ENCODE results near the gene PPP1R3F. TPM values are rescaled to one million over a fixed set of nuclear protein-coding genes. Genes with fewer than 3 reads are reported as not detected.

The PPP1R3F gene
- total RNA-seq, 1 donor from 2014 or later: 1.8 TPM

DNA sequence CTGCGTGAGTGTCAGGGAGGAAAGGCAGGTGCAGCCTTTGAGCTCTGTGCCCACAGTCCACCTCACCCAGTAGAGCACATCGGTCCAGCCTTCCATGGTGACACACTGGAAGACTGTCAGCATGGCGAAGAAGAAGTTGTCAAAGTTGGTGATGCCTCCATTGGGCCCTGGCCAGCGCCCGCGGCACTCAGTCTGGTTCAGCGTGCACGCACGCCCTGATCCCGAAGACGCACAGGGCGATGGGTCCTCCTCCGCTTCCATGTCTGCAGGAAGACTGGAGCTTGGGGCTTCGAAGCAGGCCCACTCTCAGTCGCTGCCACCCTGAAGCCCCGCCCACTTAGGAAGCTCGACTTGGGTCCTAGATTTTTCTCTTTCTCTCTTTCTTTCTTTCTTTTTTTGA is 41.4 kb upstream of the PPP1R3F start:
- H3K27me3 ChIP-seq (ENCODE audit: control insufficient read depth, insufficient read depth, low read length): no peaks in the 10 kb centered on the region
- TF ChIP-seq, protein P1, sequence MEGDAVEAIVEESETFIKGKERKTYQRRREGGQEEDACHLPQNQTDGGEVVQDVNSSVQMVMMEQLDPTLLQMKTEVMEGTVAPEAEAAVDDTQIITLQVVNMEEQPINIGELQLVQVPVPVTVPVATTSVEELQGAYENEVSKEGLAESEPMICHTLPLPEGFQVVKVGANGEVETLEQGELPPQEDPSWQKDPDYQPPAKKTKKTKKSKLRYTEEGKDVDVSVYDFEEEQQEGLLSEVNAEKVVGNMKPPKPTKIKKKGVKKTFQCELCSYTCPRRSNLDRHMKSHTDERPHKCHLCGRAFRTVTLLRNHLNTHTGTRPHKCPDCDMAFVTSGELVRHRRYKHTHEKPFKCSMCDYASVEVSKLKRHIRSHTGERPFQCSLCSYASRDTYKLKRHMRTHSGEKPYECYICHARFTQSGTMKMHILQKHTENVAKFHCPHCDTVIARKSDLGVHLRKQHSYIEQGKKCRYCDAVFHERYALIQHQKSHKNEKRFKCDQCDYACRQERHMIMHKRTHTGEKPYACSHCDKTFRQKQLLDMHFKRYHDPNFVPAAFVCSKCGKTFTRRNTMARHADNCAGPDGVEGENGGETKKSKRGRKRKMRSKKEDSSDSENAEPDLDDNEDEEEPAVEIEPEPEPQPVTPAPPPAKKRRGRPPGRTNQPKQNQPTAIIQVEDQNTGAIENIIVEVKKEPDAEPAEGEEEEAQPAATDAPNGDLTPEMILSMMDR (IDR thresholded peaks at IDR 0.05; ENCODE audit: insufficient read depth, low read length, severe bottlenecking): no peak
- no peak for FAIRE-seq
- no peak for DNase-seq (ENCODE audit: low read depth)
- no peaks in the 10 kb centered on the region for H3K36me3 ChIP-seq (ENCODE audit: control insufficient read depth, insufficient read depth, low read length)
- no peak overlapping the region for H3K4me3 ChIP-seq (ENCODE audit: low read depth, low read length)

DNA sequence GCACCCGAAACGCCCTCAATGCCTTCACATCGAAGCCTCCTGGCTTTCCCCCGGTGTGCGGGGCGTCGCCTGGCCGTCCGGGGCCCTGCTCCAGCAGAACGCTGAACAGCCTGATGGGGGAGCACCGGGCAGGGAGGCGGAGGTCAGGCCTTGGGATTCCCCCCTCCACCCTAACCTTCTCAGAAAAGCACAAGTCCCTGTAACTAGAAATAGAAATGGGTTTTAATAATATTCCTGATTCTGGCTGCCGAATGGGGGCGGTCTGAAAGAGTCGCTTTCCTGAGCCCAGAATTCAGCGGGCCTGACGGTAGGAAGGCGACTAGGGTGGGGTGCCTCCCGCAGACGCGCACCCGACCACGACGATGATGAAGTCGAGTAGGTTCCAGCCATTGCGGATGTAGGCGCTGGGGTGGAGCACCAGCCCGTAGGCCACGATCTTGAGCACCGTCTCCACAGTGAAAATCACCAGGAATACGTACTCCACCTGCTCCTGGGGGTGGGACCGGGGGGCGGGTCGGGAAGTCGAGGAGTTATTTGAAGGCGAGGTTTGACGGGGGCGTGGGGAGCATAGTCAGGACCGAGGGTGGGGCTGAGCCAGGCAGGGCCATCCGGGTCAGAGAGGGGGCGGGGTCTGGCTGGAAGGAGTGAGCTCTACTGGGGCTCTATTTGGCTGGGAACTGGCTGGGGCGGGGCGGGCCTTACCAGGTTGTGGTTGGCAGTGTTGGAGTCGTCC is 38.9 kb upstream of the PPP1R3F start:
- Histone ChIP-seq H3K27me3 (ENCODE audit: control insufficient read depth, insufficient read depth, low read length) (no peaks in the 10 kb centered on the region), H3K4me3 (ENCODE audit: low read depth, low read length) (peak overlapping the region; percentile 34), H3K36me3 (ENCODE audit: control insufficient read depth, insufficient read depth, low read length) (no peaks in the 10 kb centered on the region)
- no peak for FAIRE-seq
- DNase-seq (ENCODE audit: low read depth): peak; percentile 49
- TF ChIP-seq, protein P1 (IDR thresholded peaks at IDR 0.05; ENCODE audit: insufficient read depth, low read length, severe bottlenecking): peak; percentile 17

DNA sequence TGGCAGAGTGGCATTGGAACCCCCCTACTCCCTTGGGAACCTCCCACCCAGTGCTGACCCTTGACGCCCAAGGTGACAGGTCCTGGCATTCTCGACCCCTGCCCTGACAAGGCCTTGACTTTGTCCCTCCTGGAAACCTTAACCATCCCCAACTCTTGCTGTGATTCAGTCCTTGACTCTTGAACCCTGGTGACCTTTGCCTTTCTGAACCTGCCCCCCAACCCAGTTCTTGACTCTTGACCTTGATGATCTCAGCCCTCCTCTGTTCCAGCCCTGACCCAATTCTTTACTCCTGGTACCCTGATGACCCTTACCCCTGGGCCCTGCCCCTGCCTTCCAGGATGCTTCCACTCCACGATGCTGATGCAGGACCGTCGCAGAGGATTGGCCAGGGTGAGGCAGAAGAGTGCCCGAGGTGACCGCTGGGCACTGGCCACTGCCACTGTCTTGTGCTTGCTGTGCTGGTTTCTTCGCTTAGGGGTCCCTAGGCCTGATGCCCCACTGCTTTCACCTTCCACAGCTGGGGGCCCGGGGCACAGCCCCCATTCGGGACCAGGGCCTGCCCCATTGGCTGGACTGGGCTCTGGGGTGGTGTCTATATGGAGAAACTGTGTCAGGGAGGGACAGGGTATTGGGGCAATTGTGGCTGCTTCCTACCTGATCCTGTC is 38.1 kb upstream of the PPP1R3F start:
- Histone ChIP-seq H3K4me3 (ENCODE audit: low read depth, low read length) (no peak overlapping the region), H3K36me3 (ENCODE audit: control insufficient read depth, insufficient read depth, low read length) (no peaks in the 10 kb centered on the region), H3K27me3 (ENCODE audit: control insufficient read depth, insufficient read depth, low read length) (no peaks in the 10 kb centered on the region)
- DNase-seq (ENCODE audit: low read depth) (no peak), FAIRE-seq (no peak)
- TF ChIP-seq, protein P1 (IDR thresholded peaks at IDR 0.05; ENCODE audit: insufficient read depth, low read length, severe bottlenecking): no peak

DNA sequence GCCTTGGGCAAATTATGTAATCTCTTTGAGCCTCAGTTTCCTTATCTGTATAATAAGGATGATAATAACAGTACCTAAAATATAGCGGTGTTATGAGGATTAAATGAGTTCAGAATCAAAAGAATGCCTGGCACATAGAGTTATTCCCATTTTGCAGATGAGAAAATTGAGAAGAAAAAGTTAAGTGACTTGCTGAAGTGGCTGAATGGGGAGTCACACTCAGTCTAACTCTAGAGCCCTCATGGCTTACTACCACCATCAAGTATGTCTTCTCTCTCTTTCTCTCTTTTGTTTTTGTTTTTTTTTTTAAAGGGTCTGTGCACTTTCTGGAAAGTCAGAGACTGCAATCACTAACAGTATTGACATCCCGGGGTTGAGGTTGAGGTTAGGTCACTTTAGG is 37.1 kb upstream of the PPP1R3F start:
- H3K27me3 ChIP-seq (ENCODE audit: control insufficient read depth, insufficient read depth, low read length): no peaks in the 10 kb centered on the region
- H3K4me3 ChIP-seq (ENCODE audit: low read depth, low read length): no peak overlapping the region
- no peak for FAIRE-seq
- DNase-seq (ENCODE audit: low read depth): no peak
- H3K36me3 ChIP-seq (ENCODE audit: control insufficient read depth, insufficient read depth, low read length): no peaks in the 10 kb centered on the region
- TF ChIP-seq, protein P1 (IDR thresholded peaks at IDR 0.05; ENCODE audit: insufficient read depth, low read length, severe bottlenecking): no peak

DNA sequence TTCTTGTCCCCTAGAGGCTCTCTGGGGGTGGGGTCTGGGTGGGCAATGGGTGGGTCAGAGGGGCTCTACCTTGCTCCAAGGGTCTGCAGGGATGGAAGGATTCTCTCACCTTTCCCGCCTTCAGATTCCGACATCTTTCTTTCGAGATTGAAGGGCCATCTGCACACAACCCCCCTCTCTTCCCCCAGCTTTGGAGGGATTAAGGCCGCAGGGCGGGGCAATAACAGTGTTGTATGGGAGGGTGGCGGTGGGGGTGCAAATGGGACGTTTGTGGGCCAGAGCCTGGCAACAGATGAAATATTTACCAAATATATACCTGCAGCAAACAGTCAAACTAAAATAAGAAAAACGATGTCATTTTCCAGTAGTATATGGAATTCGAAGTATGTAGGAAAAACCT is 36.4 kb upstream of the PPP1R3F start, which contains the start of gene CACNA1F:
Gene CACNA1F, minus strand, starts transcription at position 165 of the 400 bp plus-strand sequence. Its CDS starts 31 bp downstream, at position 134.
- H3K27me3 ChIP-seq (ENCODE audit: control insufficient read depth, insufficient read depth, low read length): no peaks in the 10 kb centered on the region
- DNase-seq (ENCODE audit: low read depth) (no peak), FAIRE-seq (no peak)
- no peaks in the 10 kb centered on the region for H3K36me3 ChIP-seq (ENCODE audit: control insufficient read depth, insufficient read depth, low read length)
- H3K4me3 ChIP-seq (ENCODE audit: low read depth, low read length): no peak within 1 kb of the TSS
- TF ChIP-seq, protein P1 (IDR thresholded peaks at IDR 0.05; ENCODE audit: insufficient read depth, low read length, severe bottlenecking): no peak
